ENCODE data around the gene PRRX2. TPM values are rescaled to one million over a fixed set of nuclear protein-coding genes. Genes with fewer than 3 reads are reported as not detected.
A peak's percentile ranks its signal among the peaks of the same experiment; 100 is the strongest.

Gene PRRX2
- 10 to 100 TPM in 2 of 4 donors, 1 to 10 TPM in 2; 2.9 to 10.6 (median 8.1) TPM for total RNA-seq

DNA sequence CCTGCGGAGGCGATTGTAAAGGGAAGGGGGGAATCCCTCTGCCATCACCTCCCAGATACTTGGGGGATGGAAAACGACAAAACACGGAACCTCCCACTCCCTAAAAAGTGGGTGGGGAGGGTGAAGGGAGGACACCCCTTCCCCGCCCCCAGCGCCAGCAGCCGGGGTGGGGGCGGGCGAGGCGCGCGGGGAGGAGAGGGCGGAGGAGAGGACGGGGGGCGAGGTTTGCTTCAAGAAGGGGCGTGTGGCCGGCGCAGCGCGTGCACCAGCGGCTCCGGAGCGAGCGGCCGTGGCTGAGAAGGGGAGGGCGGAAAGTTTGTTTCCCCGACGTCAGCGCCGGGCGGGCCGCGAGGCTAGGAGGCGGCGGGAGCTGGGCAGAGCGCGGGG is at the start of gene PRRX2:
Gene PRRX2 (plus strand): TSS at position 259 of the 387 bp plus-strand sequence. CDS start 221 bp downstream, outside the sequence.
- H3K27ac ChIP-seq, result peak within 1 kb of the TSS in 2 of 3 donors; percentile 14 to 24
- 2 to 4% methylated on average over 28 to 33 of the region's 37 CpGs for WGBS, 2 donors
- peak; percentile 12 to 14 for DNase-seq
- no peak for TF ChIP-seq POLR2A (IDR thresholded peaks at IDR 0.05)
- TF ChIP-seq, protein P1, sequence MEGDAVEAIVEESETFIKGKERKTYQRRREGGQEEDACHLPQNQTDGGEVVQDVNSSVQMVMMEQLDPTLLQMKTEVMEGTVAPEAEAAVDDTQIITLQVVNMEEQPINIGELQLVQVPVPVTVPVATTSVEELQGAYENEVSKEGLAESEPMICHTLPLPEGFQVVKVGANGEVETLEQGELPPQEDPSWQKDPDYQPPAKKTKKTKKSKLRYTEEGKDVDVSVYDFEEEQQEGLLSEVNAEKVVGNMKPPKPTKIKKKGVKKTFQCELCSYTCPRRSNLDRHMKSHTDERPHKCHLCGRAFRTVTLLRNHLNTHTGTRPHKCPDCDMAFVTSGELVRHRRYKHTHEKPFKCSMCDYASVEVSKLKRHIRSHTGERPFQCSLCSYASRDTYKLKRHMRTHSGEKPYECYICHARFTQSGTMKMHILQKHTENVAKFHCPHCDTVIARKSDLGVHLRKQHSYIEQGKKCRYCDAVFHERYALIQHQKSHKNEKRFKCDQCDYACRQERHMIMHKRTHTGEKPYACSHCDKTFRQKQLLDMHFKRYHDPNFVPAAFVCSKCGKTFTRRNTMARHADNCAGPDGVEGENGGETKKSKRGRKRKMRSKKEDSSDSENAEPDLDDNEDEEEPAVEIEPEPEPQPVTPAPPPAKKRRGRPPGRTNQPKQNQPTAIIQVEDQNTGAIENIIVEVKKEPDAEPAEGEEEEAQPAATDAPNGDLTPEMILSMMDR (IDR thresholded peaks at IDR 0.05), result no peak
- H3K36me3 ChIP-seq, result no peaks in the 10 kb centered on the region
- intact Hi-C loops (cut with DNase I), result no loop called here
- peak within 1 kb of the TSS in 1 of 3 donors; percentile 24 for H3K4me3 ChIP-seq (replicated peaks in 1 of 3)
- no peaks in the 10 kb centered on the region for H3K9me3 ChIP-seq
- peaks cover 5% of the 10 kb centered on the region for H3K27me3 ChIP-seq
- peaks cover 0 to 6% of the 10 kb centered on the region in 2 donors for H3K4me1 ChIP-seq

DNA sequence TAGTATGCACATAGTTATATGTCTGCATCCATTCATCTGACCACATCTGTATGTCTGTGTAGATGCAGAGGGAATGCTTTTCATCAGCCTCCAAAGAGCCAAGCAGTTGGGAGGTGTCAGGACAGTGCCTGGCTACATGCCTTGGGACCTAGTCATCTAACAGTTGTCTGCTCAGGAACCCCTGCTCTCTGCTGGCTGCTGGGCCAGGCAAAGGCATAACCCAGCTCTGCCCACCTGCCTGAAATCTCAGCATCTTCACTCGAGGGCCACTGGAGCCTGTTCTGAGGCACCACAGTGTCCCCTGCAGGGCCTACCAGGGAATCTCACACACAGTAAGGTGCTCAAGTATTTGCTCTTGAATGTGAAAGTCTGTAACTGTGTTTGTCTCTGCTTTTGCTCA is 48.3 kb upstream of the PRRX2 start:
- H3K36me3 ChIP-seq, result no peaks in the 10 kb centered on the region
- no peak overlapping the region for H3K4me3 ChIP-seq (replicated peaks in 1 of 3)
- intact Hi-C loops (cut with DNase I), result no loop called here
- no peak for DNase-seq
- H3K9me3 ChIP-seq, result no peaks in the 10 kb centered on the region
- H3K4me1 ChIP-seq, result peaks cover 4 to 25% of the 10 kb centered on the region in 2 donors
- no peak for TF ChIP-seq POLR2A (IDR thresholded peaks at IDR 0.05)
- TF ChIP-seq, protein P1 (IDR thresholded peaks at IDR 0.05), result peak in 2 of 6 experiments; percentile 12 to 14
- no peaks in the 10 kb centered on the region for H3K27me3 ChIP-seq
- no peak overlapping the region for H3K27ac ChIP-seq
- WGBS, 2 donors, result 0% methylated on average over 1 of the region's 1 CpG

DNA sequence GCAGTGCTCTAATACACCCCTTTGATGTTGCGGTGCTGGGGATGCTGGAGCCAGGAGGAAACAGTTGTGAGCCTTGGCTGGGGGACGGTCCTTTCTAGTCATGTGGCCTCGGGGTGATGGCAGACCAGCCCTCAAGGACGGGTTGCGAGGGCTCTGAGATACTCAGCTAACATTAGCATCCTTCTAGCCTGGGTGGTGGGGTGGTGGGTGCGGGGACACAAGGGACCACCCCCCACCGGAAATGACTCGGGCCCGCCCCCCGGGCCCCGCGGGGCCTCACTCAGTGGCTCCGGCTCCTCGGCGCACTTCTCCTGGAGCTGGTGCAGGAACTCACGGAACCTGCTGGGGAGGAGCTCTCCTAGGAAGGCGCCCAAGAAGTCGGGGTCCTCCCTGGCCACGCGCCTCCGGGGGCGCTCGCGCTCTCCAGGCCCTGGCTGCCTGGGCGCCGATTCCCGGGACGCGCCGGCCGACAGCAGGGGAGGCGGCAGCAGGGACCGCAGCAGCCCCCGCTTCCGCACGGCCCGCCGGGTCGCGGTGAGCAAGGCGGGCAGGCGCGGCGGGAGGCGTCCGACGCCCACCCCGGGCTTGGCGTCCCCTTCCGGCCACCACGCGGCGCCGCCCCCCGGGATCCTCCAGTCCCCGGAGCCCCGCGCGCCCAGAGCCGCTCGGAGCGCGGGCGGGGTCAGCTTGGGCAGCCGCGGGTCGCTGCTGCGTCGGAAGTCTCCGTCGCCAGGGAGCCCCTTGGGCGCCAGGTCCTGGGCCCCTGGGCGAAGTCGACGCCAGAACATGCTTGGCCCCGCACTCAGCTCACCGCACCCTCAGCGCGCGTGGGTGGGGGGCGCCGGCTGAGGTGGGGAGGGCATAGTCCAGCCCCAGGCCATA is 45.4 kb upstream of the PRRX2 start:
- 3 to 4% methylated on average over 17 to 21 of the region's 82 CpGs for WGBS, 2 donors
- Histone ChIP-seq H3K27ac (no peak overlapping the region), H3K4me3 (replicated peaks in 1 of 3) (peak overlapping the region in 2 of 3 donors; percentile 7 to 36), H3K36me3 (no peaks in the 10 kb centered on the region), H3K4me1 (peaks cover 4 to 14% of the 10 kb centered on the region in 2 donors), H3K9me3 (no peaks in the 10 kb centered on the region), H3K27me3 (no peaks in the 10 kb centered on the region)
- DNase-seq, result peak in 1 of 2 donors; percentile 34
- TF ChIP-seq POLR2A (IDR thresholded peaks at IDR 0.05), result no peak
- TF ChIP-seq, protein P1 (IDR thresholded peaks at IDR 0.05), result peak in 1 of 6 experiments; percentile 9
- intact Hi-C loops (cut with DNase I), result no loop called here

DNA sequence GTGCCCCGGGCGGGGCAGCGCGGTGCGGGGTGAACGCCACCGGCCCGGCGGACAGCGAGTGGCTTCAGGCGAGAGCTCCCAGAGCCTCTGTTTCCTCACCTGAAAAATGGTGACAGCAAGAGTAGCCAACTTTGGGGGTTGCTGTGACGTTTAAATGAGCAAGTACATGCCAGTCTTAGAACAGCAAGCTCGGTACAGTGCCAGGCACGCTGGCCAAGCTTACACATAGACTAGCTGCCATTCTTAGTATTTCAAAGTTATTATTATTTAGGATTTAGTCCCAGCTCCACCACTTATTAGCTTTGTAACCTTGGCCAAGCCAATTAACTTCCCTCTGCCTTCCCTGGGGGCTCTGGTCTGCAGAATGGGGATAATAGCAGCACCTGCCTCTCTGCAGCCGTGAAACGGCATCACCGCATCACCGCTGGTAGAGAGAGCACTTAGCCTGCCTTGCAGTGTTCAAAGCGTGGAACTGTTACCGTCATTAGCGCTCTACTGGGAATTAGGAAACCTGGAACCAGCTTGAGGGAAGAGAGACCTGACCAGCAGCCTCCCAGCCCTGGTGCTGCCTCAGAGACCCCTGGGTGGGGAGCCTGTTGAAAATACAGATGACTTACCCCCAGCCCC is 44.7 kb upstream of the PRRX2 start, which contains the start of gene C9orf50:
Gene C9orf50 (minus strand): TSS at position 433 of the 627 bp plus-strand sequence. CDS start 527 bp downstream, outside the sequence.
- H3K27me3 ChIP-seq, result no peaks in the 10 kb centered on the region
- H3K36me3 ChIP-seq, result no peaks in the 10 kb centered on the region
- H3K4me3 ChIP-seq (replicated peaks in 1 of 3), result peak within 1 kb of the TSS in 2 of 3 donors; percentile 7 to 36
- TF ChIP-seq, protein P1 (IDR thresholded peaks at IDR 0.05), result no peak
- TF ChIP-seq POLR2A (IDR thresholded peaks at IDR 0.05), result no peak
- intact Hi-C loops (cut with DNase I), result no loop called here
- no peak for DNase-seq
- H3K4me1 ChIP-seq, result peaks cover 4 to 19% of the 10 kb centered on the region in 2 donors
- H3K9me3 ChIP-seq, result no peaks in the 10 kb centered on the region
- 29 to 30% methylated on average over 17 to 19 of the region's 21 CpGs for WGBS, 2 donors
- H3K27ac ChIP-seq, result no peak within 1 kb of the TSS
